ENCODE results near the gene SOX13. TPM values are rescaled to one million over a fixed set of nuclear protein-coding genes. Genes with fewer than 3 reads are reported as not detected.
A peak's percentile ranks its signal among the peaks of the same experiment; 100 is the strongest.

SOX13 gene
- total RNA-seq, 1 experiment from 2014 or later = not detected

- no peak for DNase-seq
- Histone ChIP-seq H3K9ac (ENCODE audit: low read length) (no peak overlapping the region), H3K9me2 (replicated peaks; ENCODE audit: insufficient read depth, low read length) (no peaks in the 10 kb centered on the region), H3K36me3 (ENCODE audit: insufficient read depth, low read length) (no peaks in the 10 kb centered on the region), H3K9me3 (ENCODE audit: low read length) (no peaks in the 10 kb centered on the region), H3K79me2 (ENCODE audit: low read length) (no peaks in the 10 kb centered on the region), H2AFZ (ENCODE audit: low read length) (no peak overlapping the region), H3K4me3 (ENCODE audit: low read length) (no peak overlapping the region), H3K4me2 (ENCODE audit: low read depth, low read length, poor library complexity, severe bottlenecking) (no peak overlapping the region), H3K27ac (ENCODE audit: low read length) (no peak overlapping the region), H4K20me1 (ENCODE audit: insufficient read depth, low read depth, low read length) (no peaks in the 10 kb centered on the region), H3K4me1 (ENCODE audit: low read length) (no peaks in the 10 kb centered on the region), H3K27me3 (ENCODE audit: low read length) (no peaks in the 10 kb centered on the region)
Observed at GRCh38 chr1:204110894-204111633, 38.1 kb downstream of the SOX13 start.

- no peak overlapping the region for H3K4me2 ChIP-seq (ENCODE audit: low read depth, low read length, poor library complexity, severe bottlenecking)
- H3K27ac ChIP-seq (ENCODE audit: low read length) = no peak overlapping the region
- no peaks in the 10 kb centered on the region for H3K4me1 ChIP-seq (ENCODE audit: low read length)
- H4K20me1 ChIP-seq (ENCODE audit: insufficient read depth, low read depth, low read length) = no peaks in the 10 kb centered on the region
- H3K9ac ChIP-seq (ENCODE audit: low read length) = no peak overlapping the region
- H3K36me3 ChIP-seq (ENCODE audit: insufficient read depth, low read length) = no peaks in the 10 kb centered on the region
- no peak for DNase-seq
- no peak overlapping the region for H2AFZ ChIP-seq (ENCODE audit: low read length)
- H3K4me3 ChIP-seq (ENCODE audit: low read length) = no peak overlapping the region
- H3K9me3 ChIP-seq (ENCODE audit: low read length) = no peaks in the 10 kb centered on the region
- no peaks in the 10 kb centered on the region for H3K9me2 ChIP-seq (replicated peaks; ENCODE audit: insufficient read depth, low read length)
- H3K27me3 ChIP-seq (ENCODE audit: low read length) = no peaks in the 10 kb centered on the region
- no peaks in the 10 kb centered on the region for H3K79me2 ChIP-seq (ENCODE audit: low read length)
Observed at GRCh38 chr1:204112876-204113730, 40.2 kb downstream of the SOX13 start.

- H2AFZ ChIP-seq (ENCODE audit: low read length) = no peak overlapping the region
- H3K36me3 ChIP-seq (ENCODE audit: insufficient read depth, low read length) = no peaks in the 10 kb centered on the region
- no peaks in the 10 kb centered on the region for H3K79me2 ChIP-seq (ENCODE audit: low read length)
- H3K9me2 ChIP-seq (replicated peaks; ENCODE audit: insufficient read depth, low read length) = no peaks in the 10 kb centered on the region
- H3K9me3 ChIP-seq (ENCODE audit: low read length) = no peaks in the 10 kb centered on the region
- DNase-seq = no peak
- no peak overlapping the region for H3K4me2 ChIP-seq (ENCODE audit: low read depth, low read length, poor library complexity, severe bottlenecking)
- no peak overlapping the region for H3K4me3 ChIP-seq (ENCODE audit: low read length)
- H3K4me1 ChIP-seq (ENCODE audit: low read length) = no peaks in the 10 kb centered on the region
- no peaks in the 10 kb centered on the region for H4K20me1 ChIP-seq (ENCODE audit: insufficient read depth, low read depth, low read length)
- no peak overlapping the region for H3K9ac ChIP-seq (ENCODE audit: low read length)
- no peaks in the 10 kb centered on the region for H3K27me3 ChIP-seq (ENCODE audit: low read length)
- no peak overlapping the region for H3K27ac ChIP-seq (ENCODE audit: low read length)
Observed at GRCh38 chr1:204113896-204114295, 41.0 kb downstream of the SOX13 start.

GRCh38 chr1:204114606-204115005 lies 41.7 kb downstream of the SOX13 start:
- H3K79me2 ChIP-seq (ENCODE audit: low read length) = no peaks in the 10 kb centered on the region
- H3K27me3 ChIP-seq (ENCODE audit: low read length) = no peaks in the 10 kb centered on the region
- no peak overlapping the region for H3K27ac ChIP-seq (ENCODE audit: low read length)

GRCh38 chr1:204115116-204115515 lies 42.2 kb downstream of the SOX13 start:
- no peaks in the 10 kb centered on the region for H3K27me3 ChIP-seq (ENCODE audit: low read length)
- DNase-seq = no peak
- no peak overlapping the region for H2AFZ ChIP-seq (ENCODE audit: low read length)
- H3K27ac ChIP-seq (ENCODE audit: low read length) = no peak overlapping the region
- H3K9ac ChIP-seq (ENCODE audit: low read length) = no peak overlapping the region
- H3K79me2 ChIP-seq (ENCODE audit: low read length) = no peaks in the 10 kb centered on the region
- no peaks in the 10 kb centered on the region for H3K4me1 ChIP-seq (ENCODE audit: low read length)
- H3K36me3 ChIP-seq (ENCODE audit: insufficient read depth, low read length) = no peaks in the 10 kb centered on the region
- no peak overlapping the region for H3K4me2 ChIP-seq (ENCODE audit: low read depth, low read length, poor library complexity, severe bottlenecking)
- H3K9me2 ChIP-seq (replicated peaks; ENCODE audit: insufficient read depth, low read length) = no peaks in the 10 kb centered on the region
- no peak overlapping the region for H3K4me3 ChIP-seq (ENCODE audit: low read length)
- no peaks in the 10 kb centered on the region for H3K9me3 ChIP-seq (ENCODE audit: low read length)
- no peaks in the 10 kb centered on the region for H4K20me1 ChIP-seq (ENCODE audit: insufficient read depth, low read depth, low read length)

More at GRCh38 chr1:204114606-204115005, 41.7 kb downstream of the SOX13 start:
- Histone ChIP-seq H3K9ac (ENCODE audit: low read length) (no peak overlapping the region), H4K20me1 (ENCODE audit: insufficient read depth, low read depth, low read length) (no peaks in the 10 kb centered on the region), H3K4me2 (ENCODE audit: low read depth, low read length, poor library complexity, severe bottlenecking) (no peak overlapping the region), H2AFZ (ENCODE audit: low read length) (no peak overlapping the region), H3K36me3 (ENCODE audit: insufficient read depth, low read length) (no peaks in the 10 kb centered on the region), H3K4me1 (ENCODE audit: low read length) (no peaks in the 10 kb centered on the region), H3K9me2 (replicated peaks; ENCODE audit: insufficient read depth, low read length) (no peaks in the 10 kb centered on the region), H3K9me3 (ENCODE audit: low read length) (no peaks in the 10 kb centered on the region), H3K4me3 (ENCODE audit: low read length) (no peak overlapping the region)
- DNase-seq = no peak

- Histone ChIP-seq H4K20me1 (ENCODE audit: insufficient read depth, low read depth, low read length) (no peaks in the 10 kb centered on the region), H3K36me3 (ENCODE audit: insufficient read depth, low read length) (no peaks in the 10 kb centered on the region), H3K9ac (ENCODE audit: low read length) (no peak overlapping the region), H3K9me2 (replicated peaks; ENCODE audit: insufficient read depth, low read length) (no peaks in the 10 kb centered on the region), H3K79me2 (ENCODE audit: low read length) (no peaks in the 10 kb centered on the region), H3K27me3 (ENCODE audit: low read length) (no peaks in the 10 kb centered on the region), H3K4me3 (ENCODE audit: low read length) (no peak overlapping the region), H3K4me2 (ENCODE audit: low read depth, low read length, poor library complexity, severe bottlenecking) (no peak overlapping the region), H3K4me1 (ENCODE audit: low read length) (no peaks in the 10 kb centered on the region), H3K27ac (ENCODE audit: low read length) (no peak overlapping the region), H3K9me3 (ENCODE audit: low read length) (no peaks in the 10 kb centered on the region), H2AFZ (ENCODE audit: low read length) (no peak overlapping the region)
- DNase-seq = no peak
Observed at GRCh38 chr1:204116539-204116938, 43.6 kb downstream of the SOX13 start.

- Histone ChIP-seq H3K27me3 (ENCODE audit: low read length) (no peaks in the 10 kb centered on the region), H3K36me3 (ENCODE audit: insufficient read depth, low read length) (no peaks in the 10 kb centered on the region), H3K4me3 (ENCODE audit: low read length) (no peak overlapping the region), H2AFZ (ENCODE audit: low read length) (no peak overlapping the region), H3K27ac (ENCODE audit: low read length) (no peak overlapping the region), H3K4me1 (ENCODE audit: low read length) (peaks cover 2% of the 10 kb centered on the region; the same call in 1 of the 2 replicates), H3K4me2 (ENCODE audit: low read depth, low read length, poor library complexity, severe bottlenecking) (no peak overlapping the region), H4K20me1 (ENCODE audit: insufficient read depth, low read depth, low read length) (no peaks in the 10 kb centered on the region), H3K9me3 (ENCODE audit: low read length) (no peaks in the 10 kb centered on the region), H3K9ac (ENCODE audit: low read length) (no peak overlapping the region), H3K9me2 (replicated peaks; ENCODE audit: insufficient read depth, low read length) (no peaks in the 10 kb centered on the region), H3K79me2 (ENCODE audit: low read length) (no peaks in the 10 kb centered on the region)
- DNase-seq = no peak
Observed at GRCh38 chr1:204121840-204122555, 49.1 kb downstream of the SOX13 start.

GRCh38 chr1:204123376-204123775 lies 50.5 kb downstream of the SOX13 start:
- Histone ChIP-seq H3K9me2 (replicated peaks; ENCODE audit: insufficient read depth, low read length) (no peaks in the 10 kb centered on the region), H3K4me3 (ENCODE audit: low read length) (no peak overlapping the region), H4K20me1 (ENCODE audit: insufficient read depth, low read depth, low read length) (no peaks in the 10 kb centered on the region), H3K27me3 (ENCODE audit: low read length) (no peaks in the 10 kb centered on the region), H3K9ac (ENCODE audit: low read length) (no peak overlapping the region), H3K79me2 (ENCODE audit: low read length) (no peaks in the 10 kb centered on the region), H3K4me1 (ENCODE audit: low read length) (peaks cover 2% of the 10 kb centered on the region; the same call in 1 of the 2 replicates), H3K27ac (ENCODE audit: low read length) (no peak overlapping the region), H2AFZ (ENCODE audit: low read length) (no peak overlapping the region), H3K36me3 (ENCODE audit: insufficient read depth, low read length) (no peaks in the 10 kb centered on the region), H3K4me2 (ENCODE audit: low read depth, low read length, poor library complexity, severe bottlenecking) (no peak overlapping the region), H3K9me3 (ENCODE audit: low read length) (no peaks in the 10 kb centered on the region)
- peak; percentile 66 for DNase-seq

Measured in Karpas-422 (cell line).